Activated CD8-positive, alpha-beta memory T cell treated with anti-CD3 and anti-CD28 coated beads, Interleukin-2, amount 10 ng/mL, durations not matched to agents 7 days and 5 days (primary cell): ENCODE results near the gene PABPC1L. TPM values are rescaled to one million over a fixed set of nuclear protein-coding genes. Genes with fewer than 3 reads are reported as not detected.
"Not testable (repeated sequence)": the region's sequence is repeated elsewhere in the genome, so short reads cannot be mapped to it uniquely, and the experiment has no call there.

ENCODE experiments used
- ATAC-seq: fragments of 150-1000 bp; cut with Tn5 transposase; one replicate; pipeline ENCODE4 v1.10.0; 2021; ENCODE audit warnings: moderate library complexity
- CTCF ChIA-PET: fragments of 350-600 bp; sonication (Branson Sonifier 250); formaldehyde crosslinking; loops from one replicate; lab custom pipeline; 2021; ENCODE audit warnings: antibody characterized with exemption; lab: Charles Lee
- DNase-seq: peaks from one replicate; pipeline ENCODE4 v3.0.0-alpha.2; 2020
- H3K27ac Mint-ChIP-seq: one replicate; pipeline ENCODE4 v1.8.0; 2021; ENCODE audit warnings: mild to moderate bottlenecking, mixed read lengths
- H3K27me3 Mint-ChIP-seq: one replicate; pipeline ENCODE4 v1.8.0; 2021; ENCODE audit warnings: mixed read lengths
- H3K36me3 Mint-ChIP-seq: one replicate; pipeline ENCODE4 v1.8.0; 2021; ENCODE audit warnings: mild to moderate bottlenecking, mixed read lengths
- H3K4me1 Mint-ChIP-seq: one replicate; pipeline ENCODE4 v1.8.0; 2021; ENCODE audit warnings: mixed read lengths
- H3K4me3 Mint-ChIP-seq: one replicate; pipeline ENCODE4 v1.8.0; 2021; ENCODE audit warnings: mild to moderate bottlenecking, moderate library complexity, mixed read lengths
- H3K9me3 Mint-ChIP-seq: one replicate; pipeline ENCODE4 v1.8.0; 2022; ENCODE audit warnings: low read depth, mixed read lengths
- total RNA-seq, 2 experiments: library from RNA; stranded (reverse); gene quantifications; one replicate each; pipeline ENCODE4 v1.2.3, GENCODE V29; 2021

The PABPC1L gene
- 100 to 1,000 TPM; 113 to 126 TPM for total RNA-seq

DNA sequence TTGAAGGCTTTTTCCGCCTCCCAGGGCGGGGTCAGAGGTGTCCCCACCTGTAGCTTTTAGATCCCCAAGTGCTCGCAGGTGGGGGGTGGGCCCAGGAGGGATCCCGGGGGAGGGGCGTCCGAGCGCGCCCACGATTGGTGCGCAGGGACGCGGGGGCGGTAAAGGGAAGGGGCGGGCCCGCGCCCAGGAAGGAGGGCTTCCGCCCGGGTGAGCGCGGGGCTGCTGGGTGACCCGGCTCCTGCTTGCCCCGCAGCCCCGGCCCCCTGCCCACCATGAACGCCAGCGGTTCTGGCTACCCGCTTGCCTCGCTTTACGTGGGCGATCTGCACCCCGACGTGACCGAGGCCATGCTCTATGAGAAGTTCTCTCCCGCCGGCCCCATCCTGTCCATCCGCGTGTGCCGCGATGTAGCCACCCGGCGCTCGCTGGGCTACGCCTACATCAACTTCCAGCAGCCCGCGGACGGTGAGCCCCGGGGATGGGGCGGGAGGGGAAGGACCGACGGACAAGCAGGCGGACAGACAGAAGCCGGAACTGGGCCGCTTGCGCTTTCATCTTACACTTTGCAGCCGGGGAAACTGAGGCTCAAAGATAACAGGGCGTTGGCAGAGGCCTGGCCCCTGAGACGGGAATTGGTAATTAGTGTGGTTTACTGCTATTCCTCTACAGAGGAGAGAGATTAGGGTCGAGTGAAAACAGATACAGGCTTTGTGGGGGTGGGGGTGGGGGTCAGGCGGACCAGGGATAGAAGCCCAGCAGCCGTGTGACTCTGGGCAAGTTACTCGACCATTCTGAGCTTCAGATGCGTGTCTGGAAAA is at the start of gene PABPC1L:
Gene PABPC1L (plus strand): TSS at position 189 of the 818 bp plus-strand sequence. CDS start 84 bp downstream, at position 273.
- peak; percentile 81 for DNase-seq
- H3K9me3 Mint-ChIP-seq, result no peaks in the 10 kb centered on the region
- peak; percentile 97 for ATAC-seq
- CTCF ChIA-PET, result interaction anchor here (0.7 to 1.9 kb wide), 15 partner anchors 9 to 186 kb away, joined by 3 to 9 read pairs (median 3); partner anchors contain the start of gene TOMM34
- H3K27ac Mint-ChIP-seq, result peak within 1 kb of the TSS; percentile 84
- peaks cover 37% of the 10 kb centered on the region for H3K4me1 Mint-ChIP-seq
- peaks cover 39% of the 10 kb centered on the region for H3K36me3 Mint-ChIP-seq
- H3K27me3 Mint-ChIP-seq, result no peaks in the 10 kb centered on the region
- H3K4me3 Mint-ChIP-seq, result peak within 1 kb of the TSS; percentile 85

DNA sequence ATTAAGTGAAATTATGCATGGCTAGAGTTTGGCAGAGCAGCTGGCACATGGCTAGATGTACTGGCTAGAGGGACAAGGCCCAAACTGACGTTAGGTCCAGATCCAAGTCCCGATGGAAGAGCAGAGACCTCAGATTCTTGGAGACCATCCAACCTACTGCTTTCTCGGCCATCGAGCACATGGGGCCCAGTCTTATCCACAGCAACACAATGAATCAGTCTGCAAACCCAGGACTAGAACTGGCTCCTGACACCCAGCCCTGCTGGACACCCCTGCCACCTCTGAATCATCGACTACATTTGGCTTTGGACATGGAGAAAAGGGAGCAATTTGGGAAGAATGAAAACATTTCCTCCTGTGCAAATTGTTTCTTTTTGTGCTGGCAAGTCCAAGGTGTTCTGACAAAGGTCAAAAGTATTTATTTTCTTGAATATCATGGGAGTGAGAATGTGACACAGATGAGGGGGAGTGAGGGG is 48.3 kb upstream of the PABPC1L start:
- no peak overlapping the region for H3K4me3 Mint-ChIP-seq
- H3K36me3 Mint-ChIP-seq, result no peaks in the 10 kb centered on the region
- peaks cover 2% of the 10 kb centered on the region for H3K9me3 Mint-ChIP-seq
- peaks cover 5% of the 10 kb centered on the region for H3K27me3 Mint-ChIP-seq
- CTCF ChIA-PET, result no interaction called here
- H3K27ac Mint-ChIP-seq, result no peak overlapping the region
- ATAC-seq (no peak), DNase-seq (no peak)
- H3K4me1 Mint-ChIP-seq, result peaks cover 8% of the 10 kb centered on the region

DNA sequence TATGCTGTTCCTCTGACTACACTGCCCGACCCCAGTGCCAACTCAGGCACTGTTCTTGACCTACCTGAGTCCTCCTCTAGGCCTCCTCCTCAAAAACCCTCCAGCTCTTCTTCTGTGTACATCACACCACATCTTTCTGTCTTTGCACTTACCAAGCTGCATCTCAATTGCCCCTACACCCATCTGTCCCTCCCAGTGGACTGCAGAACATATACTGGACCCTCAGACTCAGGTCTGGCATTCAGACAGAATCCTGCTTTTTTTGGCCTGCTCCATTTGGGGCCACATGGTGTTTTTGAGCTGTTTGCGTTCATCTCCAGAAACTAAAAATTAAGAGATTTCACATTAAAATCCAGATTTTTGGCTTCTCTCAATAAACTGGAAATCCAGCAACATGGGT is 47.6 kb upstream of the PABPC1L start:
- Mint-ChIP-seq H3K27ac (no peak overlapping the region), H3K4me1 (peaks cover 13% of the 10 kb centered on the region), H3K4me3 (no peak overlapping the region), H3K36me3 (no peaks in the 10 kb centered on the region), H3K9me3 (no peaks in the 10 kb centered on the region), H3K27me3 (peaks cover 10% of the 10 kb centered on the region)
- ATAC-seq (no peak), DNase-seq (no peak)
- CTCF ChIA-PET, result no interaction called here

DNA sequence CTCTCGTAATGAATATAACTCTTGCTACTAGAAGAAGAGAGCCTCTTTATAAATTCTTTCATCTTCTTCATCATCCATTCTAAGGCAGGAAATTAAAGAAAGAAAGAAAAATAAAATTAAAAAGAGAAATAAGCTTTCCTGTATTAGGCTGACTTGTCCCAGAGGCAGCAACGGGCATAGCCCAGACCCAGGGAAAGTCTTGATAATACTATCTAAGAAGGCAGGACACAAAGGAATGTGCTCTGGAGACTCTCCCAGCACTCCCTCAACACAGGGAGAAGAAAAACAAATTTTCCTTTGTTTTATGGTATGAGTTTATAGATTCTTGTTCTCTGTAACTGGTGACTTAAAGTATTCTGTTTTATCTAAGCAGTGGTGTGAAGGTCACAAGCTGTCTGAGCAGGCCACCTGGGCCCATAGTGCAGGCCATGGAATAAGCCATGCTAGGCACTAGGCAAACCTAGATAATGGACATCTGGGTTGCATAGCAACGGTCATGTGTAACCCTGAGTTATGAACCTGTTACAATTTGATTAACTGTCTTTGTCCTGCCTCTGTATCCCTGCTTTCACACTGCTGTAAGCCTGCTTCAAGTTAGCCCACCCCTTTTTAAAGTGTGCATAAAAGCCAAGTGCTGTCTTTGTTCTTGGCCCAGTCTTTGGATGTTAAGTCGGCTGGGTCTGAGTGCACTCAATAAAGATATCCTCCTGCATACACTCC is 46.3 kb upstream of the PABPC1L start:
- DNase-seq, H3K4me3 Mint-ChIP-seq, H3K9me3 Mint-ChIP-seq, H3K27ac Mint-ChIP-seq, ATAC-seq, H3K36me3 Mint-ChIP-seq: not testable (repeated sequence)
- Mint-ChIP-seq H3K27me3 (peaks cover 18% of the 10 kb centered on the region), H3K4me1 (peaks cover 21% of the 10 kb centered on the region)
- CTCF ChIA-PET, result interaction anchor here (0.7 kb wide), 1 partner anchor 364 kb away, joined by 3 read pairs; no protein-coding TSS in a partner anchor

DNA sequence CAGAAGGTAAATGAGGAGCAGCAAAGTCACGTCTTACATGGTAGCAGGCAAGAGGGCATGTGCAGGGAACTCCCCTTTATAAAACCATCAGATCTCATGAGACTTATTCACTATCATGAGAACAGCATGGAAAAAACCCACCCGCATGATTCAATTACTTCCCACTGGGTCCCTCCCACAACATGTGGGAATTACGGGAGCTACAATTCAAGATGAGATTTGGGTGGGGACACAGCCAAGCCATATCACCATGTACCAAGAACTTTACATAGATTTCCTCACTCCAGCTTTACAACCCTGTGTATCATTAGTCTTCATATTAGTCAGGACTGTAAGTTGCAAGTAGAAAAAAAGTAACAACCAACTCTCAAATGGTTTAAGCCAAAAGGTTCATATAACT is 45.4 kb upstream of the PABPC1L start:
- H3K36me3 Mint-ChIP-seq, DNase-seq, H3K4me3 Mint-ChIP-seq, H3K27ac Mint-ChIP-seq, H3K9me3 Mint-ChIP-seq, CTCF ChIA-PET, ATAC-seq: not testable (repeated sequence)
- H3K4me1 Mint-ChIP-seq, result peaks cover 17% of the 10 kb centered on the region
- H3K27me3 Mint-ChIP-seq, result peaks cover 18% of the 10 kb centered on the region

DNA sequence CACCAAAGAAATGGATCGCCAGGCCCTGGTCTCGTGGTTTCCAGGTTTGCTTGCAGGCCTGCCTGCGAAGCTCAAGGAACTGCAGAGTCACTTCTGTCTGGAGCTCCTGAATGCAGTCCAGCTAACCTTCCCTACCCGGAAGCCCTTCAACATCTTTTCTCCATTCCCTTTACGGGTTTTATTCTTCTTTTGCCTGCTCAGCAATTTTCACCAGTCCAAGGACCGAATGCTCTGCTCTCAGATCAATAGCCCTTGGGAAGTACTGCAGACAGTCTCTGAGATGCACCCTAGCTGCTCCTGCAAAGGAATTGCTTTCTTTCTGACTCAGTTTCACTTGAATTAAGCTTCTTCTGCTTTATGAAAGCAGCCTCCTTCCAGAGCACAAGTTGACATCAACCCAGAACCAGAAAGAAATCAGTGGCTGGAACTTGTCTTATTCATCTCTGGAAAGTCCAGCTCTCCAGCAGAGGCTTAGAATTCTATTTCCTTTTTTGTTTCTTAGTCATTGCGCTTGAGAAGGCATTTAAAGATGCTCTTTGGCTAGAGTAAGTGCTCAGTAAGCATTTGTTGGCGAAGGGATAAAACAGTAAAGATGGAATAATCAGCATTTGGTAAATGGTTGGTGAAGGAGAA is 43.0 kb upstream of the PABPC1L start:
- ATAC-seq, result no peak
- Mint-ChIP-seq H3K9me3 (no peaks in the 10 kb centered on the region), H3K4me3 (peak overlapping the region; percentile 50), H3K27me3 (peaks cover 25% of the 10 kb centered on the region), H3K36me3 (no peaks in the 10 kb centered on the region), H3K4me1 (peaks cover 17% of the 10 kb centered on the region), H3K27ac (no peak overlapping the region)
- DNase-seq, result no peak
- CTCF ChIA-PET, result interaction anchor here (0.7 to 2.0 kb wide), 23 partner anchors 8 to 482 kb away, joined by 3 to 21 read pairs (median 4); no protein-coding TSS in a partner anchor

DNA sequence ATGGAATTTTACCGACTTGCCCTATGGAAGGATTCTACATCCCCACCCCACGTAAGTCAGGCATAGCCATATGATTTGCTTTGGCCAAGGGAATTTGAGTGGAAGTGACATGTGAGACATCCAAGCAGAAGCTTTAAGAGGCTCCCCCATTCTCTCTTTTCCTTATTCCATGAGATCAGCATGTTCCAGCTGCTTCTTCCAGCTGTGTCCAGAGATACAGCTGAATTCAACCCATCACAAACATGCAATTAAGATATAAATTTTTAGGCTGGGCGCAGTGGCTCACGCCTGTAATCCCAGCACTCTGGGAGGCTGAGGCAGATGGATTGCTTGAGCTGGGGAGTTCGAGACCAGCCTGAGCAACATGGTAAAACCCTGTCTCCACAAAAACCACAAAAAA is 40.4 kb upstream of the PABPC1L start:
- peaks cover 24% of the 10 kb centered on the region for H3K27me3 Mint-ChIP-seq
- H3K36me3 Mint-ChIP-seq, result no peaks in the 10 kb centered on the region
- no peak overlapping the region for H3K27ac Mint-ChIP-seq
- no peak for DNase-seq
- no peak for ATAC-seq
- H3K4me3 Mint-ChIP-seq, result no peak overlapping the region
- H3K9me3 Mint-ChIP-seq, result no peaks in the 10 kb centered on the region
- H3K4me1 Mint-ChIP-seq, result peaks cover 17% of the 10 kb centered on the region
- CTCF ChIA-PET, result interaction anchor here (0.9 to 2.0 kb wide), 4 partner anchors 122 to 485 kb away, joined by 3 to 8 read pairs (median 4); no protein-coding TSS in a partner anchor

DNA sequence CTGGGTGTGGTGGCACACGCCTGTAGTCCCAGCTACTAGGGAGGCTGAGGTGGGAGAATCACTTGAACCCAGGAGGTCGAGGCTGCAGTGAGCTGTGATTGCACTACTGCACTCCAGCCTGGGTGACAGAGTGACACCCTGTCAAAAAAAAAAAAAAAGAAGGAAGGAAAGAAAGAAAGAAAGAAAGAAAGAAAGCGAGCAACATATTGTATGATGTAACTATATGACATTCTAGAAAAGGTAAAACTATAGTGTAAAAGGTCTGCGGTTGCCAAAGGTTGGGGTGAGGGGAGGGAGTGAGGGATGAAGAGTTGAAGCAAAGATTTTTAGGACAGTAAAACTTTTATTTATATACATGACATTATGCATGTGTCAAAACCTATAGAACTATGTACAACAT is 27.5 kb upstream of the PABPC1L start:
- not testable (repeated sequence) for H3K27ac Mint-ChIP-seq, H3K27me3 Mint-ChIP-seq, DNase-seq, ATAC-seq, H3K4me3 Mint-ChIP-seq, H3K9me3 Mint-ChIP-seq, H3K36me3 Mint-ChIP-seq
- CTCF ChIA-PET, result interaction anchor here (1.0 to 2.0 kb wide), 2 partner anchors 96 to 197 kb away, joined by 3 to 7 read pairs; no protein-coding TSS in a partner anchor
- peaks cover 17% of the 10 kb centered on the region for H3K4me1 Mint-ChIP-seq

DNA sequence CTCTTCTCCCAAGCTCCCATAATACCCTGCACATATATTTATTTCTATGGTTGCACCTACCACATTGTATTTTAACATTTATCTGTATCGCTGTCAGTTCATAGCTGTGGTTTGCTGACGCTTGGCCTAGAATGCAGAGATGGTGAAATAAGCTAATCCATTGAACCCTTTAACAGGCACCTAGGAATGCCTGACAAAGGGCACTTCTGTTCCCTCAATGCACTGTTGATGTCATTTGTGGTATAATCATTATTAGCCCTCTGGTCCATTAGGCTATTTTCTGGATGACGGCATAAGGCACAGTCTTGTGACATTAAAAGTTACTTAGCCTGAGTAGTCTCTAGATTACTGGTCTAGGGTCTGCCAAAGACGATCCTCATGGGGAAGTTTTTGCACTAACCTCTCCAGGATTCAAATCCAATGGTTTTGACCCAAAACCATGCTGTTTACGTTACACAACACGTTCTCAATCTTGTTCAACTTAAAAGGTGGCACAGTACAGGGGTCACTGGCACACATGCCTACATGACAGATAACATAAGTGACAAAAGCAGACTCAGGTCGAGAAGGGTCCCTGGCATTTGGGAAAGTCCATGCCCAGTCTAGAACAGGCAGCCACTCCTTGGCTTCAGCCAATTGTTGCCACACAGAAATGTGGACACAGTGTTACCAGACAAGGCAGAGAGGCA is 26.5 kb upstream of the PABPC1L start:
- H3K27ac Mint-ChIP-seq, result no peak overlapping the region

DNA sequence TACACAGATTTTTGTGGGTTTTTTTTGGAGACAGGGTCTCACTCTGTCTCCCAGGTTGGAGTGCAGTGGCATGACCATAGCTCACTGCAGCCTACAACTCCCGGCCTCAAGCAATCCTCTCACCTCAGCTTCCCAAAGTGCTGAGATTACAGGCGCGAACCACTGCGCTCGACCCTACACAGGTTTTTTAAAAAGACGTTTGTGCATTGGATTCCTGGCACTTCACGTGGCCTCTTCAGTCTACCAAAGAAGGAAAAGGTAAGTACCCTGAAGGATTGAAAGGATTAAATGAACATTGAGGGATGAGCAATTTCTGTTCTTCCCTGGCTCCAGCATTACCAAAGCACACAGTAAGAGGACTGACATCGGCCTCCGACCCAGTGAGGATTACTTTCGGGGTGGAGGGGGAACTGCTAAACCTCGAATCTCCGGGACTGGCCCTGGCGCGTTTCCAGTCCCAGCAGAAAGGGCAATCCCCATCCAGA is 24.9 kb upstream of the PABPC1L start:
- ATAC-seq, result no peak
- Mint-ChIP-seq H3K4me3 (peak overlapping the region; percentile 91), H3K9me3 (no peaks in the 10 kb centered on the region), H3K4me1 (peaks cover 42% of the 10 kb centered on the region), H3K27me3 (no peaks in the 10 kb centered on the region), H3K36me3 (peaks cover 18% of the 10 kb centered on the region), H3K27ac (peak overlapping the region; percentile 88)
- CTCF ChIA-PET, result interaction anchor here (0.9 to 1.9 kb wide), 4 partner anchors 24 to 673 kb away, joined by 3 to 6 read pairs (median 4); no protein-coding TSS in a partner anchor
- no peak for DNase-seq

More for the DNA sequence above, 26.5 kb upstream of the PABPC1L start:
- DNase-seq (no peak), ATAC-seq (no peak)
- Mint-ChIP-seq H3K4me1 (peaks cover 26% of the 10 kb centered on the region), H3K9me3 (no peaks in the 10 kb centered on the region), H3K4me3 (peak overlapping the region; percentile 91), H3K36me3 (peaks cover 6% of the 10 kb centered on the region), H3K27me3 (peaks cover 1% of the 10 kb centered on the region)
- CTCF ChIA-PET, result interaction anchor here (2.0 kb wide), 1 partner anchor 198 kb away, joined by 7 read pairs; no protein-coding TSS in a partner anchor

DNA sequence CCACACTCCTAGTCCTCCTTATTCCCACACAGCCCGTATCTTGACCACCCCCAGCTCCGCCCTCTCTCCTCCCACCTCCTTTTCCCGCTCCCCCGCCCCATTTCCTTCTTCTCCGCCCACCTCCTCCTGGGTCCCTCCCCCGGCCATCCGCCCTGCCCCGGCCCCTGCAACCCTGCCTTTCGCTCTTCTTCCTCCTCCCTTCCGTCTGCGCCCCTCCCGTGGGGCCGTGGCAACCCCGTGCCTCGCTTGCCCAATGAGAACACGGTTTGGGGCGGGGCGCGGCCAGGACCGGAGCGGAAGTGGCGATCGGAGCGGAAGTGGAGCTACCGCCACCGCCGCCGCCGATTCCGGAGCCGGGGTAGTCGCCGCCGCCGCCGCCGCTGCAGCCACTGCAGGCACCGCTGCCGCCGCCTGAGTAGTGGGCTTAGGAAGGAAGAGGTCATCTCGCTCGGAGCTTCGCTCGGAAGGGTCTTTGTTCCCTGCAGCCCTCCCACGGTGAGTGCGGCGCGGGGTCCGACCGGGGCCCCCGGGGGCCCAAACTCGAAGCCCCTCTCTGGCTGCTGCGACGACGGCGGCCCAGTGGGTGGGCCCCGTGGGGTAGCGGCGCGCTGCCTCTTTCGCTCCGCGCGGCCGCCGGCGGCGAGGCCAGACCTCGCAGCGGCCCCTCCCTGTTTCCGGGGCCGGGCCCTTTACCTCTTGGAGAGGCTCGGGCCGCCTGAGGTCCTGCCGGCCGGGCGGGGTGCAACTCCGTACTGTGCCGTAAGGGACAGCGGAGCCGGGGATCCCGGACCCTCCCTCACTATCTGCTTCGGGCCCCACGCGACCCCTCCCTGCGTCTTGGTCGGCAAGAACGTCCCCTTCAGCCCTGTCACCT is 24.2 kb upstream of the PABPC1L start, which contains the start of gene YWHAB:
Gene YWHAB (plus strand): TSS at position 314 of the 874 bp plus-strand sequence. CDS start 15,829 bp downstream, outside the sequence.
- Mint-ChIP-seq H3K27me3 (no peaks in the 10 kb centered on the region), H3K9me3 (no peaks in the 10 kb centered on the region), H3K36me3 (peaks cover 19% of the 10 kb centered on the region), H3K4me1 (peaks cover 44% of the 10 kb centered on the region), H3K27ac (peak within 1 kb of the TSS; percentile 94), H3K4me3 (peak within 1 kb of the TSS; percentile 91)
- CTCF ChIA-PET, result interaction anchor here (0.9 to 1.9 kb wide), 4 partner anchors 23 to 674 kb away, joined by 3 to 6 read pairs (median 4); no protein-coding TSS in a partner anchor
- ATAC-seq, result peak; percentile 97
- DNase-seq, result peak; percentile 99
